NOMO-1 treated with DMSO at 0.1 percent for 48 hours (cell line): ENCODE results near the gene DCAF17.
A peak's percentile ranks its signal among the peaks of the same experiment; 100 is the strongest.

ENCODE experiments used
- DNase-seq: peaks from one replicate; lab custom pipeline; 2025; ENCODE audit not compliant: unreplicated experiment; lab: John Stamatoyannopoulos, UW

DCAF17 gene, protein sequence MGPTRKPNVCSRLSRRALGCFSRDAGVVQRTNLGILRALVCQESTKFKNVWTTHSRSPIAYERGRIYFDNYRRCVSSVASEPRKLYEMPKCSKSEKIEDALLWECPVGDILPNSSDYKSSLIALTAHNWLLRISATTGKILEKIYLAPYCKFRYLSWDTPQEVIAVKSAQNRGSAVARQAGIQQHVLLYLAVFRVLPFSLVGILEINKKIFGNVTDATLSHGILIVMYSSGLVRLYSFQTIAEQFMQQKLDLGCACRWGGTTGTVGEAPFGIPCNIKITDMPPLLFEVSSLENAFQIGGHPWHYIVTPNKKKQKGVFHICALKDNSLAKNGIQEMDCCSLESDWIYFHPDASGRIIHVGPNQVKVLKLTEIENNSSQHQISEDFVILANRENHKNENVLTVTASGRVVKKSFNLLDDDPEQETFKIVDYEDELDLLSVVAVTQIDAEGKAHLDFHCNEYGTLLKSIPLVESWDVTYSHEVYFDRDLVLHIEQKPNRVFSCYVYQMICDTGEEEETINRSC

DNA sequence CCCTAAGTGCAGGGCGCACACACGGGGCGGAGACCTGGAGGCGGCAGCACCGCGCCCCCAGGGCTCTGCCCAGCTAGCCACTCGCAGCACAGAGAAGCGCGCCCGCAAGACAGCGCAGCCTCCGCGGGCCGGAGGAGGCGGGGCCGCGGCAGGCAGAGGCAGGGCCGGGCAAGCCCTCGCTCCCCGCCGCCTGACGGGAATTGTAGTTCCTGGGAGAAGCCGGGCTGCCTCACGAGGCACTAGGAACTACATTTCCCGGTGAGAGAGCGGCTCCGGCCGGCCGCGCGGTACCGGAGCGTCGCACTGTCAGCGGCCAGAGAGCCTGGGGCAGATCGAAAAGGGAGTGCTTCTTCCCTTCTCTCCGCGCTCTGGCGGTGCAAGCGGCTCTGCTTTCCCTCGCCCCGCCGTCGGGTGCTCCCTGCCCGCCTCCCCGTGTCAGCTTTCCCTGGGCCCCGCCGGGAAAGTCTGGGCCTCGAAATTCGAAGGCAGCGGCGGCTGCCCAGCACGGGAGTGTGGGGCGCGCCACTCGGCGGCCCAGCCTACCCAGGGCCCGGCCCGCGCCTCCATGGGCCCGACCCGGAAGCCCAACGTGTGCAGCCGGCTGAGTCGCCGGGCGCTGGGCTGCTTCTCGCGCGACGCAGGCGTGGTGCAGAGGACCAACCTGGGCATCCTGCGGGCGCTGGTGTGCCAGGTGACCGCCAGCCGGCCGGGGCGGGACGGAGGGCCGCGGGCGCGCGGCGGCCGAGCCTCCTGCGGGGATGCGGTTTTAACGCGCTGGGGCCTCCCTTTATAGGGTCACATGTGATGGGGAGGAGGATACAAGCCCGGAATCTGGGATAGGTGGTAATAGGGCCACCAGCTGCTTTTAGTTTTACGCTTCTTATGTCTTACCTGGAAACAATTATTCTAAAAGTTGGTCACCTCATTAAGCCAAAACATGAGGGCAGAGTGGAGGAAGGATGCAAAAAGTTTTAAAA lies at the start of gene DCAF17:
Gene DCAF17 (plus strand): TSS at position 214 of the 977 bp plus-strand sequence. CDS start 352 bp downstream, at position 566.
- DNase-seq = peak; percentile 99

DNA sequence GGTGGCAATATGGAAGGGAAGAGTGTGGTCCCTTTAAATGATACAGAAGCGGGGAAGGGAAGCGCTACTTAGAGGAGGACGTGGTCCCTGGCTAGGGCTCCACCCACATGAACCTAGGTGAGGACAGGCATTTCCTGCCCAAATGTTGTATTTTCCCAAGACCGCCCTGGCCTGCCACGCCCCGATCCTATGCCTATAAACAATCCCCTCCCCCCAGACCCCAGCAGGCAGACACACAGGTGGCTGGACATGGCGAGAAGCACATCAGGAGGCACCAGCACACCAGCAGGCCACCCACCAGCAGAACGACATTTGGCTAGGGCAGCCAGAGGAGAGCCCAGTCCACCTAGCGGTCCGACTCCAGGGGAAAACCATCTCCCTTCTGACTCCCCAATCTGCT lies 47.4 kb upstream of the DCAF17 start:
- no peak for DNase-seq

DNA sequence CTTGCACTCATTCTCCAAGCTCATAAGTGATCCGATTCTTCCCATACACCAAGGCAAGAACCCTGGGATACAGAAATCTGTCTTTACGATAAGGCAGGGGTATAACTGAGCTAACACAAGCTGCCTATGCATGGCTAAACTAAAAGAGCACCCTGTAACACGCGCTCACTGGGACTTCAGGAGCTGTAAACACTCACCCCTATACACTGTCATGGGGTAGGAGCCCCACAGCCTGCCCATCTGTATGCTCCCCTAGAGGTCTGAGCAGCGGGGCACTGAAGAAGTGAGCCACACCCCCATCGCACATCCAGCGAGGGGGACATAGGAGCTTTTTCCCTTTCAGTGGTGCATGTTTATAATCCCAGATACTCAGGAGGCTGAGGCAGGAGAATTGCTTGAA lies 47.0 kb upstream of the DCAF17 start:
- DNase-seq = no peak

DNA sequence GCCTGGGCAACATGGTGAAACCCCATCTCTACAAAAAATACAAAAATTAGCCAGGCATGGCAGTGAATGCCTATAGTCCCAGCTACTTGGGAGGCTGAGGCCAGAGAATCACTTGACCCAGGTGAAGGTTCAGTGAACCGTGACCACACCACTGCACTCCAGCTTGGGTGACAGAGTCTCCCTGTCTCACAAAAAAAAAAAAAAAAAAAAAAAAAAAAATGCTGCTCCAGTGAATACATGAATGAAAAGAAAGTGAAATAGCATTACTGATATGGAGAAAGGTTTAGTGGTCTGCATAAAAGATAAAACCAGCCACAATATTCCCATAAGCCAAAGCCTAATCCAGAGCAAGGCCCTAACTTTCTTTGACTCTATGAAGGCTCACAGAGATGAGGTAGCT lies 44.7 kb upstream of the DCAF17 start:
- DNase-seq = no peak

DNA sequence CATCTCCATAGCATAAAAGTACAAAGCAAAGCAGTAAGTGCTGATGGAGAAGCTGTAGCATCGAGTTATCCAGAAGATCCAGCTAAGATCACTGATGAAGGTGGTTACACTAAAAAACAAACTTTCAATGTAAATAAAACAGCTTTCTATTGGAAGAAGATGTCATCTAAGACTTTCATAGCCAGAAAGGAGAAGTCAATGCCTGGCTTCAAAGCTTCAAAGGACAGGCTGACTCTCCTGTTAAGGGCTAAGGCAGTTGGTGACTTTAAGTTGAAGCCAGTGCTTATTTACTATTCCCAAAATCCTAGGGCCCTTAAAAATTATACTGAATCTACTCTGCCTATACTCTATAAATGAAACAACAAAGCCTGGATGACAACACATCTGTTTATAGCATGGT lies 44.2 kb upstream of the DCAF17 start:
- DNase-seq = no peak

DNA sequence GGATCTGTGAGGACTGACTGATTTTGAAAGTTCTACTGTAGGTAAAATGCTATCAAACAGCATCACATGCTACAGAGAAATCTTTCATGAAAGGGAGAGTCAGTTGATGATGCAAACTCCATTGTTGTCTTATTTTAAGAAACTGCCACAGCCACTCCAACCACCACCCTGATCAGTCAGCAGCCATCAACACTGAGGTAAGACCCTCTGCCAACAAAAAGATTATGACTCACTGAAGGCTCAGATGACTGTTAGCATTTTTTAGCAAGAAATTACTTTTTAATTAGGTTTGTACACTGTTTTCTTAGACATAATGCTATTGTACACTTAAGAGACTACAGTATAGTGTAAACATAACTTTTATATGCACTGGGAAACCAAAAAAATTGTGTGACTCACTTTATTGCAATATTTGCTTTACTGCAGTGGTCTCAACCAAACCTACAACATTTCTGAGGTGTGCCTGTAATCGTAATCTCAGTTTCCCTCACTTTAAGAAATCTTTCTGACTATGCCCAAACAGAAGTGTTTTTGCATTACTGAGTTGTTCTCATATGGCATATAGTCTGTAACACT lies 43.0 kb upstream of the DCAF17 start:
- DNase-seq = no peak

DNA sequence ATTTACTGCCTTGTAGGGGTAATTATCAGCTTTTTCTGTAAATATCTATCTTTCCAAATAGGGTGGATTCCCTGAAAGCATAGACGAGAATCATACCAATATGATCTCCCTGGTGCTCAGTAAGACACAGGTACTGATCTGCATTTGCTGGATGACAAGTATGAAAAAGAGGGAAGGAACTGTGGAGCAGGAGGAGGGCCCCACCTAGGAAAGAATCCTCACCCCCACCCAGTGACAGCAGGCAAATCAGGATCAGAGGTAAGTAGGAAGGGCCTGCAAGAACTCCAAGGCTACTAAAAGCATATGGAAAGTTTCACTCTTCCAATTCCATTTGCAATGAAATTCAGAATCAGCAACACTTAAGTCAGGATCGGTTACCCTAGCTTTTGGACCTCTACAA lies 42.5 kb upstream of the DCAF17 start:
- DNase-seq = no peak

DNA sequence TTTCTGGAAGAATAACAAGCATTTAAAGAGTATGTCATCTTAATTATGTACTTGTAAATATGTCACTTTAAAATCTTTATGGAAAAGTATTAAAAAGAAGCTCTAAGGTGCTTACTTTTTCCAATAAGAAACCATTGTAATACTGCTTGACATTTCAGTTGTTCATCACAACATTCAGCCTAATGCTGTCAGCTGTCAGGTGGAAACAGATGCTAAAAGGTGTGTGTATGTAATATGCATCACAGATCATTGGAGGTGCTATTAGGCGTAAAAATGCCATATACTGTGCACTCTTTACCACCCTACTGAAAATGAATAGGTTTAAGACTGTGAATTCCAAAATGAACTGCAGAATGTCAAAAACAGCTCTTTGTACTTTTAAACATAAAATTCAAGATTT lies 40.5 kb upstream of the DCAF17 start:
- DNase-seq = no peak

DNA sequence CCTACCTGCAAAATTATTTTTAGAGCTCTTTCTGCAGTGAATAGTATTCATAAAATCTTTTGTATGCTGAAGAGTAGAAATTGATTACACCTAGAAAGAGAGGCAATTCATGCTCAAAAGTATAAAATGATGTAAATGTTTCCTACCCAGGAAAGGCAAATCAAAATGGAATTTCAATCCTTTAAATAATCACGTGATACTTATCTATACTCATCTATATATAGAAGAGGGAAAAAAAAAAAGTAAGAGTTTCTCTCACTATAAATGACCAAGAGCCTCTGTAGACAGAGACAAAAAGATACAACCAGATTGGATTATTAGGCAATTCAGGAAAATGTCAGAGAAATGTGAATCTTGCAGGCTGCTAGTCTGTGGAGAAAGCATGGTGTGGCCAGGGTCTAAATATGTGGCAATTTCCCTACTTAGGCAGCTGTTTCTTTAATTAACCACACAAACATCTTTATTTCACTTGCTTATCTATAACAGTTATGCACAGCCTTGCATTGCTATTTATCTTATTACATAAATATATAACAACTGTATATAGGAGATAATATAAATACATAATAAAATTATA lies 39.8 kb upstream of the DCAF17 start:
- peak; percentile 21 for DNase-seq

DNA sequence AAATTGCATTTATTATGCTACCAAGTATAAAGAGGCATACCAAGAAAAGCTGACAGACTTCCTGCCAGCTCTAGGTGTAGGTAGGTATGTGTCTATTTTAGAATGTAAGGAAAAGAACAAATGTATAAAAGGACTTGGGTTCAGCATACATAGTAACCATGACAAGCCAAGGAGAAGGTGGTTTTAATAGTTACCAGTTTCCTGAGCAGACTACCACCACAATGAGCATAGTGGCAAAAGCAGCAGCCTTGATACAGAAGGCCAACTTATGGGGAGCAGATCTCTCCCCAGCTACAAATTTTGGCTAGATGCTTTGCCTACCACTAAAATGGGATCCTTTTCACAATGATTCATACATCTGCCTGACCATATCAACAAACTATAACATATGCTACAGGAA lies 34.7 kb upstream of the DCAF17 start:
- no peak for DNase-seq

DNA sequence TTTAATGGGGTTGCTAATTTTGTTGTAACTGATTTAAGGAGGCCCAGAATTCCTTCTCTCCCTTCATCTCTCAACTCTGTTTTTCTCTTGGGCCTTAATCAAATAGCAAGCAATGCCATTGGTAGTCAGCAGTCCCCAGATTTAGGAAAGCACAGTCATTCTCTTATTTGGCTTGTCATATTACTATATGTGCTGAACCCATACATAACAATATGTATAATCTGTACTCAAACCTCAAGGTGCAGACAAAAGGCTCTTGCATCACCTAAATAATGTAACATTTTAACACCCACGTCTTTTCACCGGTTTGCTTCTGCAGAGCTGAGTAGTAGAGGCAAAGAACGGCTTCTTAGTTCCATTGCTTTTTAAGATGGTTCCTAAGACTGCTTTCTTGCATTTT lies 33.6 kb upstream of the DCAF17 start:
- DNase-seq = no peak

DNA sequence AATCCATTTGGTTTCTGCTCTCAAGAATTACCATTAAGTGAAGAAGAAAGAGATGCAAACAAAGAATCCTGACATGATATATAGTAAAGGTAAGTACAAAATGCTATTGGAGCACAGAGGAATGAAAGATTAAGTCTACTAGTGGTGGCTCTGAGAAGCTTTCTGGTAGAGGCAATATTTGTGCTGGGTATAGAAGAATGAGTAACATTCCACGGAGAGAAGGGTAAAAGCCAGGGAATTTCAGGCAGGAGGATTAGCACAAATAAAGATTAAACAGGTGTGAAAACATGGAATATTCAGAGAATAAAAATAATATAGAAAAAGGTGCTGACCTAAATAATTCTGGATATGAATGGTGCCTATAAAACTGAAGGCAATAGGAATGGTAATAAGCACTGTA lies 32.1 kb upstream of the DCAF17 start:
- DNase-seq = no peak

DNA sequence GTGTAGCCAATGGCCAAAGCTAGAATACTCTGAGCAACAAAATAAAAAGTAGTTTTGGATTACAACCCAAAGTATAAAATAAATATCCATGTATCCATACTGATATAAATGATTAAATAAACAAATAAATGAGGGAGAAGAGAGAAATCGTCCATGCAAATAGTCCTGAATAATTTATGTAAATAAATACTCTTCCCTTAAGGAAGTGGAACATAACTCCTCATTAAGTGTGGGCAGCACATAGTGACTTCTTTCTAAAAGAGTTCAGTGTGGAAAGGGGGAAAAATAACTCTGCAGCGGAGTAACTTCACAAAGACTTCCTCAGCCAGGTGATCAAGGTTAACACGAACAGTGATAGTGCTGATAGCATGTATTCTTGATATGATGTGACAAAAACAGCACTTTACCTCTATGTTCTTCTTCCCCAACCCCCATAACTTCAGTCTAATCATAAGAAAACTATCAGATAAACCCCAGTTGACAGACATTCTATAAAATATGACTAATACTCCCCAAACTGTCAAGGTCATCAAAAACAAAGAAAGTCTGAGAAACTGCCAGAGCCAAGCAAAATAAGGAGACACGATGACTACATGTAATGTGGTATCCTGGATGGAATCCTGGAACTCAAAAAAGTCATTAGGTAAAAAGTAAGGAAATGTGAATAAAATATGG lies 31.0 kb upstream of the DCAF17 start:
- no peak for DNase-seq

DNA sequence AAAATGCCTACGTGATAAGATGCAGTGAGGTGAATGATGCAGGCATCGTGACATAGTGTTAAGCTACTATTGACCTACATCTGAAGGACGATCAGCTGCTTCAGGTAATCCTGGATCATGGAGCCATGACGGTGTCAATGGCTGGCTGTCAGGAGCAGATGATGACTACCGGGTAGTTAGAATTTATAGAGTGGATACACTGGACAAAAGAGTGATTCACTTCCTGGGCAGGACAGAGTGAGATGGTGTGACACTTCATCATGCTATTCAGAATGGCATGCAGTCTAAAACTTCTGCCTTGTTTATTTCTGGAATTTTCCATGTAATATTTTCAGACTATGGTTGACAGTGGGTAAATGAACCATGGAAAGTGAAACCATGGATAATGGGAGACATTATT lies 29.8 kb upstream of the DCAF17 start:
- no peak for DNase-seq

DNA sequence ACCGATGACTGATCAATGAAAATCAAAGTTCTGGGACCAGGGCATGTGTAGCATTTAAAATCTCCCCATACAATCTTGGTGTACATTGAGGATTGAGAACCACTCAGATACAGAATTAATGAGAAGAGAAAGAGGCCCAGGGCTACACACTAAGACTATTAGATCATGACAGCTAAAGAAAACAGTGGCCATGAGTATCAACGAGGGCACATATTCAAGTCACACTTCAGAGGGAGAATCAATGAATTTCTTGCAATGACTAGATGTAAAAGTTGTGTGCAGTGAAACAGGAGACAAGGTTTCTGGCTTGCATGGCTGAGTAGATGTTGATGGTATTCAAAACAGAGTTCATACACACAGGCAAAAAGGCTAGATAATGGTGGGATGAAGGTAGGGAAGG lies 29.3 kb upstream of the DCAF17 start:
- no peak for DNase-seq

DNA sequence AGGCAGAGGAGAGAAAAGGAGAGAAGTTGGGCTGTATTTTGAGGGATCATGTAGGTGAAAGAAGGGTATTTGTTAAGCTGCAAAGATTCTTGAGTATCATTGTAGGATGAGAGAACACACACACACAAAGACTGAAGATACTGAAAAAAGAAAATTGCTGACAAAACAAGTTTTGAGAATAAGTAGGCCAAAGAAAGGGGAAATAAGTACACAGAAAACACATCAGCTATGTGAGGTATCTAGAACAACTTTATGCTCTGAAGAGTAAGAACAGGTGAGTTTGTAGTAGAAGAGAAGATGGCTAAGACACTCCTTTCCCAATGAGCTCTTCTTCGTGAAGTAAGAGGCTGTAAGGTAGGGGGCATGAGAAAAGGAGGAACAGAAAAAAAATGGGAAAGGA lies 28.5 kb upstream of the DCAF17 start:
- DNase-seq = no peak

DNA sequence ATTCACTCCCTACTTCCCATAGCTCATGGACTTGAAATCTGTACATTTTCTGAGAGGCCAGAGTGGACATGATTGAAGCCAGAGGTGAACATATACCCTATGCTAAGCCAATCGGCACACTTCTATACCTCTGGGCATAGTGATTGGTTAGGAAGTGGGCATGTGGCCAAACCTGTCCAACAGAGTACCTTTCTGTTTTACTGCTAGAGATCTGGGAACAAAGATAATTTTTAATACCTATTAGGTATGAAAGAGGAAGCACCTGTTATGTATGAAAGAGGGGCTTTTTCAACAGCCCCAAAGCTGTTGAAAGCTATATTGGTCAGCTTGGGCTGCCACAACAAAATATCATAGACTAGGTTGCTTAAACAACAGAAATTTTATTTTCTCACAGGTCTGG lies 28.0 kb upstream of the DCAF17 start:
- DNase-seq = no peak

DNA sequence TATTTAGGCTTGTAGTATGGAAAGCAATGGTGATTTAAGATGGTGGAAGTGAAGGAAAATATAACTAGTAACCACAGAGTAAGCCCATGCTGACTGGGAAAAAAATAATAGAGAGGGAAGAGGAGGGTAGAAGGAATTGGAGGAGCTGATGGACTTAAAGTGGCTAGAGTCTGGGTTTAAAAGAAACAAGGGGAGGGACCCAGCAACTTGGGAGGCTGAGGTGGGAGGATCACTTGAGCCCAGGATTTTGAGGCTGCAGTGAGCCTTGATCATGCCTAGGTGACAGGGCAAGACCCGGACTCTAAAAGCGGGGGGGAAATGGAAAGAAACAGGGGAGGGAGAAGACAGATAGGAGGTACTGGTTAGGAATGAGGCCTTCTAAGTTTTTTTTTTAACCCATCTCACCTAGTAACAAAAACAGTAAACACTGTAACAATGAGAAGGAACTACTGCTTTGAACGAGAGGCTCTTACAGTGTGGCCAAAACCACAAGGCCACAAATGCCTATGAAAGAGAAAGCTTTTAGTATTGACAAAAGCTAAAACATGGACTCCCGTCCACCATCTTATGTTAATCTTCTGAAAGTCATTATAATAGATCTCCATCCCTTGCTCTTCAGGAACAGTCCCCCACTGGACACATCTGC lies 26.9 kb upstream of the DCAF17 start:
- peak; percentile 5 for DNase-seq

DNA sequence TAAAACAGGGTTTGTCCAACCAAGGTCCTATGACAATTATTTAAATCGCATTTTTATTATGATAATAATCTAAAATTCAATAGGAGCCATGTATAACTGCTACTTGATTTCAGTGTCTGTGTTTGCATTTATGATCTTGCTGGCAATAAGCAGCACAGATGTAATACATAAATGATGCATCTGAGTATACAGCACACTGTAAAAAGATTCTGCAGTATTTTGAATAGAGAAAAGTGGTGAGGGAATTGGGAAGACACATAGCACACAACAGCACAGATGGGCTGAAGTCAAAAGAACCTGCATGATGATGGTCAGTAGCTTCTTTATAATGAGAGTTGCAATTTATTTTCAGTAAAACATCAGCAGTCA lies 26.4 kb upstream of the DCAF17 start:
- DNase-seq = no peak

DNA sequence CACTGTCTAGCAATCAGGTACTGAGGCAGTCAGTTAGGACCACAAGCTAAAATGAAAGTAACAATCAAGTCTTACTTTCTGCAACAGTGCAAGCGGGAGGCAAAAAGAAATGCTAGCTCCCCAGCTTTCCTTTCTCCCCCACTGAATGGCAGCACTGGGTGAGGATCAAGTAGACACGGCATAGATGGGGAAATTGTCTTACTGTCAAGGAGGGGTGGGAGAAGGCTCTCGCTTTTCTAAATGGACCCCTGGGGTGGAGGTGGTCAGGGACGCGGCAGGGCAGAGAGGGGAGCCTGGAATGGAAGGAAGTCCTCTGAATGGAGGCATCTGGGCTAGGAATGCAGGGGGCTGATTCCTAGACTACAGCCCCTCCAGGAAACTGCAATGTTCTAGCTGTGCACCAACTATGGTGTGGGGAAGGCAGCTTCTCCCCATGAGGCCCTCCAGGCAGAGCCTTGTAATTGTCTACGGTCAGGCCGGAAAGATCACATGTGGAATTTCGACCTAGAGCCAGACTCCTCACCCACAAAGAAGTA lies 24.5 kb upstream of the DCAF17 start:
- no peak for DNase-seq
